ENCODE measurements around the gene MED20.

- TF ChIP-seq POLR2A (IDR thresholded peaks at IDR 0.05) (no peak), CTCF (IDR thresholded peaks at IDR 0.05) (no peak)
These were observed 17.7 kb upstream of the MED20 start for GRCh38 chr6:41938590-41939175.

Measured in esophagus squamous epithelium (tissue), 4 donors.